ENCODE measurements around the gene SLC22A16.

DNA sequence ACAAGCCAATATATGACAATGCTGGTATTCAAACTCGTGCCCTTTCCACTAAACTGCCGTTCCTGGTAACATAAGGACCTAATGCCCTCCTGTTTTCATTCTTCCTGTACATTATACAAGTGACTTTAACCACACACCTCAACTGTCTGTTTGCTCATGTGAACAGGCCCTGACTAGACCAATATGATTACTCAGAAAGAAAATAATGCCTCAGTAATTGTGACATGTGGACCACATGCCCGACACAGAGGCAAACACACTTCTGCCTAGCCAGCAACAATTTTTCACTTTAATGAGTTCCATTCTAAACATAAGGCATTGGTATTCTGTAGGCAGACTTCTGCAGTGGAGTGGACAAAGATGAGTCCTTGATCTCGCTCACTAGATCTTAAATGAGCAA is 30.0 kb downstream of the SLC22A16 start:
- TF ChIP-seq, protein P1, sequence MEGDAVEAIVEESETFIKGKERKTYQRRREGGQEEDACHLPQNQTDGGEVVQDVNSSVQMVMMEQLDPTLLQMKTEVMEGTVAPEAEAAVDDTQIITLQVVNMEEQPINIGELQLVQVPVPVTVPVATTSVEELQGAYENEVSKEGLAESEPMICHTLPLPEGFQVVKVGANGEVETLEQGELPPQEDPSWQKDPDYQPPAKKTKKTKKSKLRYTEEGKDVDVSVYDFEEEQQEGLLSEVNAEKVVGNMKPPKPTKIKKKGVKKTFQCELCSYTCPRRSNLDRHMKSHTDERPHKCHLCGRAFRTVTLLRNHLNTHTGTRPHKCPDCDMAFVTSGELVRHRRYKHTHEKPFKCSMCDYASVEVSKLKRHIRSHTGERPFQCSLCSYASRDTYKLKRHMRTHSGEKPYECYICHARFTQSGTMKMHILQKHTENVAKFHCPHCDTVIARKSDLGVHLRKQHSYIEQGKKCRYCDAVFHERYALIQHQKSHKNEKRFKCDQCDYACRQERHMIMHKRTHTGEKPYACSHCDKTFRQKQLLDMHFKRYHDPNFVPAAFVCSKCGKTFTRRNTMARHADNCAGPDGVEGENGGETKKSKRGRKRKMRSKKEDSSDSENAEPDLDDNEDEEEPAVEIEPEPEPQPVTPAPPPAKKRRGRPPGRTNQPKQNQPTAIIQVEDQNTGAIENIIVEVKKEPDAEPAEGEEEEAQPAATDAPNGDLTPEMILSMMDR (conservative IDR thresholded peaks at IDR 0.05; ENCODE audit: low read depth, low read length): no peak
- TF ChIP-seq EZH2 (IDR thresholded peaks at IDR 0.05; ENCODE audit: low read length, unreplicated experiment): no peak
- TF ChIP-seq EZH2phosphoT487 (IDR thresholded peaks at IDR 0.05; ENCODE audit: borderline replicate concordance, low read length): no peak

Data from PC-3 (cell line).